GM21390 (cell line): ENCODE results near the gene PLCB1.

Experiments
- ATAC-seq: cut with Tn5 transposase; IDR thresholded peaks from one replicate; pipeline ENCODE4 v1.9.1; 2021; ENCODE audit not compliant: unreplicated experiment

The PLCB1 gene

DNA sequence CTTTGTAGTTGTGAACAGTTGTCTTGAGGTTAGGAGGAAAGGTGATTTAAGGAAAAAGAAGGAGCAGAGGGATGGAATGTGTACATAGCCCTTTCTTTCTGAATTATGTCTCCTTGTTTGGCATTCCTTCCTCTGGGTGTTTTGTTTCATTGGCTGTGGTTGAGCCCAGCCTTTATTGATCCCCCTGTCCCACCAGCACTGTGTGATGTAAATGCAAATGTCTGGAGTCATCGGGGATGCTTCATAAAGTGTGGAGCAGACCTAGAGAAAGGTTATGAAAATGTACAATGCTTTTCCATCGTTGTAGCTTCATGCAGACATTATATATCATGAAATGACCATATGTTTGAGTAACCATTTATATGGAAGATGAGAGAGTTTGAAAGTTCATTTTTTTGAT, 164.5 kb downstream of the PLCB1 start:
- ATAC-seq = no peak

DNA sequence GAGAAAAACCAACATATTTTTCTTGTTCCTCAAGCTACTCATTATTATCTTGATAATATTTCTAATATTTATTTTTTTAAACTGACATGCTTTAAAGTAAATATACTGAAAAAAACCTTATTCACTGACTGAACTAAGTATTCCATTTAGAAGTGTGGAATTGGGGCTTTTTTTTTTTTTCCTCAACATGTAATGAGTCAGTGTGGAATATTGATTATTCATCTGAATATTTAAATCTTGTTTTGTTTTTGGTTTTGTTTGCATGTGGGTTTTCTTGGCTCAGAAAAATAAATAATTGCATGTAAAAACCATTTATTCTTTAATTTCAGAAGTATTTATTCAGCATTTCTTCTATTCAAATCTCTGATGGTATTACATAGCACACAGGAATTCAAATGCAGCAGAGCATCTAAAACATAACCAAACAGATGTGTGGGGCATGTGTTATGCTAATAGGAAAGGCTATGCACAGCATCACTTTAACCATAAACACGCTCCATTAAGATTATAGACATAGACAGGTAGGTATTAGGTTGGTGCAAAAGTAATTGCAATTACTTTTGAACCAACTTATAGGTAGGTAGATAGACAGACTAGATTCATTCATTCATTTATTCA, 166.5 kb downstream of the PLCB1 start:
- ATAC-seq = no peak

DNA sequence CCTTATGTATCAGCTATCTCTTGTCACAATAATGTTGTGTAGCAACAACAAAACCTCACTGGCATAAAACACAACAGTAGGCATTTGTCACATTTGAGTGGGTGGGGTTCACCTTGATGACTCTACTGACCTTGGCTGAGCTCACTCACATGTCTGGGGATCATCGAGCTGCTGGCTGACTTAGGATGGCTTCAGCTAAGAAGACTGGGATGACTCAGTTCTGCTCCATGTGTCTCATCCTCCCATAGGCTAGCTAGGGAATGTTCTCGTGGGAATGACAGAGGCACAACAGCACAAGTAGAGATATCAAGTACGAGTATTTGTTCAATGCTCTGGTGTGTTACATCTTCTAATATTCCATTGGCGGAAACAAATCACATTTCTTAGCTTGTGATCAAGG, 167.9 kb downstream of the PLCB1 start:
- no peak for ATAC-seq

DNA sequence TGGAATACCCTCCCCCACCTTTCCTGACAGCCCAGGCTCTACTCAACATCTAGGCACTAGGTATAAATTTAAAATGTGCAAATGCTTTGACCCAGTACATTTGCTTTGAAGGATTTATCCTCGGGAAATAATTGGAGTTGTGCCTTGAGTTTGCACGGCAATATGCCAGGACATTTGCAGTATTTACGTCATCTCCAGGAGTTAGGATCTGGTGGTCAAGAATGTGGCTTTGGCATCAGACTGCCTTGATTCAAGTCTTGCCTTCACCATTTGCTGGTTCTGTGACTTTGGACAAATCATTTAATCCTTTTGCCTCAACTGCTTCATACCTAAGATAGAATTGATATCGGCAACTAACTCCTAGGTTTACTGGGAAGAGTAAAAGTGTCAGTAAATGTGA, 169.6 kb downstream of the PLCB1 start:
- ATAC-seq = no peak

DNA sequence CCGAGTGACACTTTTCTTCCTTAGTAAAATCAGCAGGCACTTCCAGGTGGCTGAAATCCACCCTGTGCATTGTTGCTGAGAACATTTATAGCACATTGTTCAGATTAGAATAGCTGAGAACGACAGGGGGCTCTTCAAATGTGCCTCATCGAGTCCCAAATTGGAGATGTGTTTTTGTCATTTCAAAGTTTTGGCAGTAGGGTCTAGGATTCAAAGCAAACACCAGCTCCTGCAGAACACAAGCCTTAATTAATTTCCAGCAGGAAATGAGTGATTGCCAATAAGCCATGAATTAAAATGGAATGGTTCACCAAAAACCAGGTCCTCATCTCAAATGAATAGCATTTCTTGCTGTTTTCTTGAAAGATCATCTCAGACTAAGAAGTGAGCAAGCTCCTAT, 171.6 kb downstream of the PLCB1 start:
- ATAC-seq = no peak

DNA sequence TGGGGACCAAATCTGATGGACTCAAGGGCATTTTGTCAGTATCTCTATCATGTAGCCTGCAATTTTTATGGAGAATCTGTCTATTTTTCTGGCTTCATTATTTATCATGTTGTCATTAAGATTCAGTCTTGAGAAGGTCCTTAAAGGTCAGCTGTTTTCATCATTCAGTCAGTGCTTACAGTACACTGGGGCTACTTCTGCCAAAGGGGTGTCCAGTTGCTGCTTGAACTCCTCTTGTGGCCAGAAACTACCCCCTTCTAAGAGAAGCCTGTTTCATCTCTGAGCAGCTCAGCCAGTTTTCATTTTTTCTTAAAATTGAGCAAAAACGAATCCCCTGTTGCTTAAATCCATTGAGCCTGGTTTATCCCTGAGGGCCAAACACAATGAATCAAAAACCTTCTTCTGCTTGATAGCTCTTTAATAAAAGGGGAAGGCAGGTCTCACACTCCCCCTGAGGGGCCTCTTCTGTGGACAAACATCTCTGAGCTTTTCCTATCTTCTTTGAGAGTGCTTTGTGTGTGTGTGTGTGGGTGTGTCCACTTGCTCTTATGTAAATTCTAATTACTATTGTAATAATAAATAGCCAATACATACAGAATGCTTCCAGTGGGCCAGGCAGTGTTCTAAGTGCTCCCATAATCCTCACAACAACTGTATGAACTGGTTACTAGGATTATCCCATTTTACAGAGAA, 172.2 kb downstream of the PLCB1 start:
- no peak for ATAC-seq

DNA sequence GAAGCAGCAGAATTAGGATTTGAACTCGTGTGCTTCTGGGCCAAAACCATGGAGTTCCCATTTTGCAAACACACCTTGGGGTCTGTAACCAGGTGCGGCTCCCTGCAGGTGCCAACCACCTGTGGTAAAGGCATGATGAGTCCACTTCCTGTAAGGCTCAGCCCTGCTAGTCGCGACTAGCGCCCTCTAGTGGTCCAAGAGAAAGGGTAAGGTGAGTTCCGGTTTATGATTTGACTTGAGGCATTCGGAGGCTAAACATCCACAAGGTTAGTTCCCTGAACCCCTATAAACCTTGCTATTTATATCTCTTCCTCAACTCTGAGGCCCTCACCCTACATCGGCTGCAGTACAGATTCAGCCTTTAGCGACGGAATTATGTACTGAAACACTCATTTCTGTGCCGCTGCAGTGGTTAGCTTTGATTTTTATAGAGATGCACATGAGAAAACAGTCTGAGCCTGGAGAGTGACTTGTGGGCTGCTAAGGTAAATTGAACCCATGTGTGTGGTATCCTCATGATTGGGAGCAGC, 173.4 kb downstream of the PLCB1 start:
- ATAC-seq = peak; percentile 95

DNA sequence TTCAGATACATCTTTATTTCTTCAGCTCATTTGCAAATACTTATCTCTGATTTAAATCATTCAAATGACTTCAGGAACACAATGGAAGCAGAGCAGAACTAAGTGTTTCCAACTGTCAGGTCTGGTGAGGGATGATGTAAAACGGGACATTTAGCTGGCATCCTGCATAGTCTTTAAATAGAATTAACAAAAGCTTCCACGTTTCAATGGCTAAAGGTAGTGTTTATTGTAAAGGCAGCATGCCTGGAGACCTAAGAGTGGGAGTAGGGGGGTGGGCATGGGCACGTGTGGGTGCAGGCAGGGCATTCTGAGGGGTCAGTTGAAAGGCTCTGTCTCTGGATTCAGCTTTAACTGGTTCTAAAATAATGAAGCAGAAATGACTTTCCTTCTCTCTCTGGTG, 174.9 kb downstream of the PLCB1 start:
- no peak for ATAC-seq

DNA sequence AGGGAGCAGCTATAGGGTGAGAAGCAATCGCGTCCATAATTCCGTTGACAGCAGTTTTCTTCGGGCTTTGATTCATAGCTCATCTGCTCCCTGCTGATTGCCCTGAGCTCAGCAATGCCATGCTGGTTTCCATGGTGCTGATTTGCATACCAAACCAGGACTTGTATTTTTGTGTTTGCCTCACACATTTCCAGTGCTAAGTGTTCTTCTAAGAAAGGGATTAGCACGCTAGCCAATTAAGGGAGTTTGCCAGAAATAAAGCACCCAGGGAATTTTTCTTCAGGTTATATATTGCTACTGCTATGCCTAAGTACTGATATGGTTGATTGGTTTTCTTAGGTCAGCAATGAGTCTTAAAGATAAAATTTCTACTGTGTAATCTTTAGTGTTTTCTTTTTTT, 177.6 kb downstream of the PLCB1 start:
- no peak for ATAC-seq

DNA sequence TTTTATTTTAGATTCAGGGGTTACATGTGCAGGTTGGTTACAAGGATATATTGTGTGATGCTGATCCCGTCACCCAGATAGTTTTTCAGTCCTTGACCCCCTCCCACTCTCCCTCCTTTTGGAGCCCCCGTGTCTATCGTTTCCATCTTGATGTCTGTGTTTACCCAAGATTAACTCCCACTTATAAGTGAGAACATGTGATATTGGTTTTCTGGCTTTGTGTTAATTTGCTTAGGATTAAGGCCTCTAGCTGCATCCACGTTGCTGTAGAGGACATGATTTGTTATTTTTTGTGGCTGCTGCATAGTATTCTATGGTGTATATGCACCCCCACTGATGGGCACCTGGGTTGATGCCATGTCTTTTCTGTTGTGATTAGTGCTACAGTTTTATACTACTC, 178.6 kb downstream of the PLCB1 start:
- ATAC-seq = no peak

DNA sequence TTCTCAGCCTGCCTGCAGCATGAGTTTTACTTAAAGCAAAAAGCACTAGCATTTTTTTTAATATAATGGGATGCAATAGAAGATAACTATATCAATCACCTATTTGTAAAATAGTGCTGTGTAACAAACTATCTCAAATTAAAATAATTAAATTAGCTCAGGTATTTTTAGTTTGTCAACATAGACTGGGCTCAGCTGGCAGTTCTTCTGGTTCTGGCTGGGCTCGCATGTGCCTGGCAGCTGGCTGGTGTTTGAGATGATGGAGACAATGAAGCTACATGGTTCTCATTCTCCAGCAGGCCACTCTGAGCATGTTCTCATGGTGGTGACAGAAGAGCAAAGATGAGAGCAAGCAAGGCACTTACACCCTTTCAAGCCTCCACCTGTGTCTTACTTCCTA, 181.0 kb downstream of the PLCB1 start:
- no peak for ATAC-seq

DNA sequence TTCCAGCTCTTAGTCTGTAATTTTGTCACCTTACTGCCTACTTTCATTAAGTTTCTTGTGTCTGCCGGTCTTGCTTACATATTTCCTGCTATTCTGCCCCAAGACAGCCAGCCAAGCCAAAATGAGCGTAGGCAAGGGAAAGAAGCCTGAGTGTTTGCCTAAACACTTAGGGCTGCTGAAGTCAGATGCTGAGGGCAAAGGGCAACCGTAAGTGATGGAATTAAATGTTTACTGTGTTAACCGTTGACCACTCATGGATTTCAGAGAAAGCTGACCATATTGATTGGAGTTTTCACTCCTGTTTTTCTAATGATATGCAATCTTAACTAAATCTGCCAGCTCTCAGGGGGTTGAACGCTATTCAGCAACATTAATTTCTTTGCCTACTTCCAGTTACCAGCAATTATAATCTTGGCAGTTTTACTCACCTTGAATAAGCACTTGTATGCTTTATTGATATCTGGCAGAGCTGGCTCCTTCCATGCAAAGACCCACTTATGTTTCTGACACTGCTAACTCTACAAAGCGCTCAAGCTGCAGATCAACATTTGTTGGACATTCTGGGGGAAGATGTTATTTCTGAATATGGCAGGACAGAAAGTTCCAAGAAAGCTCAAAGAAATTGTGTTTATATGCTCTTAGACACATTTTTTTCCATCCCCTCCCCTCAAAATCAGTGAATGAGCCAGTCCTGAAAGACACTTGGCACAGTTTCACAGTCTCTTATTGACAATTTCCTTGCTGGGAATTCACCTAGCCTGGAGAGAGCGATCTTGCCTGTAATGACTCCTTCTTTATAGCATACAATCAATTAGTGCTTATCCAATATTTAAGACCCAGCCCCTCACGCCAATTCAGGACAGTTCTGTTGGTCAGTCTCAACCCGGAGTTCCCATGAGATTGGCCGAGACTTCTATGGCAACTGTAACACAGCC, 183.8 kb downstream of the PLCB1 start:
- ATAC-seq = no peak

DNA sequence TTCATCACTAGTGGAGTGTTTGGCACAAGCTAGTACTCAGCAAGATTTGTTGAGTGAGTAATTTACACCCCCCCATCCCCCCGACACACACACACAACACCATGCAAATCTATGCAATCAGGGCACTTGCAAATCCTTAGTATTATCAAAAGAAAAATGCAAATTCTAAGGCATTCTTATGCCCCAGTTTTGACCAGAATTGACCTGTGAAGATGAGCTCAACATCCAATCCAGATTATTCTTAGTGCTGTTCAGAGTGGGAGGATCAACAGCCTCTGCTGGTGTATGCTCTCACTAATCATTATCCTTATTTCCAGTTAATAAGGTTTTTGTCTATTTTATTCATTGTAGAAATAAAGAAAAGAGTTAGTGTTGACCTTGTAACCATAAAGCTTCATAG, 185.4 kb downstream of the PLCB1 start:
- no peak for ATAC-seq

DNA sequence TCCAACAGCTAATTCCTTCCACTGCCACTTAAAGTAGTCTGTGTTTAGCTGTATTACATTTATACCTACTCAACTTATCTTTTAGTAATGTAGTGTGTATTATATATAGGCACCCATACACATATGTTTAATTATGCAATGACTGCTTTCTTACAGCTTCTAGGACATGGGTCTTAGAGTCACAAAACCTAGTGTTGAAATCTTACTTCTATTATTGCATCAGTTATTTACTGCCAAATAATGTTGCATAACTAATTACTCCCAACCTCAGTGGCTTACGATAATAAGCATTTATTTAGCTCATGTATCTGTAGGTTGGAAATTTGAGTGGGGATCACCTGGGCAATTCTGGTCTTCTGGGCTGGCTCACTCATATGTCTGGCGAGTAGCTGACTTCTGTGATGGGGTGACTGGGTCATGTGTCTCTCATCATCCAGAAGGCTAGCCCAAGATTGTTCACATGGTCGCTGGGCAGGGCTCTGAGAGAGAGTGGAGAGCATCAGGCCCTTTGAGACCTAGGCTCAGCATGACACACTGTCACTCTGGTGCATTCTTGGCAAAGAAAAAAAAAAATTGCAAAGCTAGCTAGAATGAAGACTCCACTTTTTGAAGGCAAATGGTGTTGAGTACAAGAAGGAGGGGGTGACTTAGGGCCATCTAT, 187.0 kb downstream of the PLCB1 start:
- ATAC-seq = no peak

DNA sequence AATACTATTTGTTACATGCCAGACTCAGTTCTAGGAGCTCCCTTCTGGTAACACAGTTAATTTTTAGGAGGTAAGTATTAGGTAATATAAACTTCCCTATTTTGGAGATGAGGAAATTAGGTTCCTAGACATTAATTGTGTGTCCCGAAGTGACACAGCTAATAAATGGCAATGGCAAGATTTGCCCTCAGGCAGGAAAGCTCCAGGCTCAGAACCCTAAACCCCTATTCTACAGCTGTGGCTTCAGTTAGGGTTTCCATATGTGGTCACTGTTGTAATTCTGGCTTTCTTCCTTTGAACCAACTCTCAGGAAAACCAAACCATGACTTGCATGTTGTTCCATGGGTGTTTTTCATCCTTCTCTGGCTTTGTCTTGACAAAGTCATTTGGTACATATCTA, 188.2 kb downstream of the PLCB1 start:
- ATAC-seq = no peak

DNA sequence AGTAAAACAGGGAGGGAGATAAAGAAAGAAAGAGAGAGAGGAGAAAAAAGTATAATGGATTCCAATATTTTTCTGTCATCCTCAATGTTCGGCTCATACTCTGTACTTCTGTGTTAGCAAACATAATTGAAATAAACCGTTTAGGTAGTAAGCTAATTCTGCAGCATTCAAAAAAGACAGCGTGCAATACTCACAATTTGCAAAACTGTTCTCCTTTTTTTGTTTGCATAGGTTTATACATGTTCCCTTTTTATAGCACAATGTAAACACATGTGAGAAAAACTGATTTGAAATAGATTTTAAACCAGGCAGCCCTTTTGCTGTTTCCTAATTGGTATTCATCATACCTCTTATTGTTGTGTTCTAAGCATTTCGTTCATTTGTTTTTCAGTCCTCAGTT, 188.9 kb downstream of the PLCB1 start:
- no peak for ATAC-seq

DNA sequence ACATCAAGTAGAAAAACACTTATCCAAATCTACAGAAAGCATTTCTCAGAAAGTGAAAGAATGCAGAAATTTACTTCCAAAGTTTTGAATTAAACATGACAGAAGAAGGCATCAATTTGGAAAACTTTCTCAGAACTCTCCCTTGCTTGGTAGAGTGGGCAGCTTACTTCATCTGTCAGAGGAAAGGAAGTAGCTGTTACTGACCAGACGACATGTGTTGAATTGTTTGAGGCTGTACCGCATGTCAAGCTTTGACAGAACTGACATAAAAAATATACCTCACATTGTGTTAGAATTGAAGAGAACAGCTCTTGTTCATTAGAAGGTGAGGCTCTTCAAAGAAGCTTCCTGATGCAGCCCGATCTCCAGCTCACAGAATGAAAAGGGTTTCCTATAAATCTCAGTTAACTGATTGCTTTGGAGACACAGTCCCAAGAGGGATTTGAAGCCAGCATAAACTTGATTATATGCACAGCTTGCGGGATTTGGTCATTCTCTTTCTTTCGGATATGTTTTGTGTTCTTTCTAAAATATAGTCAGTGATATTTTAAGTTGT, 190.7 kb downstream of the PLCB1 start:
- ATAC-seq = no peak

DNA sequence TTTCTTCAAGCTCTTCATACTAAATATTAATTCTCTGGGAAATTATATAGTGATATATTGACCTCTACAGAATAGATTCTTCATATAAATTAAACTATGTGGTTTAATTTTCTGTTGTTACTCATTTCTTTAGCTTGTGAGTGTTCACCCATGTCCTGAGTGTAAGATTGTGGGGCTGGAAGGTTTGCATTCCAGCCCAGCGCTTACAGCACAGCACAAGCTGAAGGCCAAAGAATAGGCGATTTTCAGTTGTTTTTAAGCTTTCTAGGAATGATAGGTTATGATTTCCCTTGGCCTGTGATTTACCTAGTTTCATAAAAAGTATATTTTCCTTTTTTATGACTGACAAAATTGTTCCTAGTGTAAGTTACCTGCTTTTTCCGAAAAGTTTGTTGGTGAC, 194.1 kb downstream of the PLCB1 start:
- no peak for ATAC-seq

DNA sequence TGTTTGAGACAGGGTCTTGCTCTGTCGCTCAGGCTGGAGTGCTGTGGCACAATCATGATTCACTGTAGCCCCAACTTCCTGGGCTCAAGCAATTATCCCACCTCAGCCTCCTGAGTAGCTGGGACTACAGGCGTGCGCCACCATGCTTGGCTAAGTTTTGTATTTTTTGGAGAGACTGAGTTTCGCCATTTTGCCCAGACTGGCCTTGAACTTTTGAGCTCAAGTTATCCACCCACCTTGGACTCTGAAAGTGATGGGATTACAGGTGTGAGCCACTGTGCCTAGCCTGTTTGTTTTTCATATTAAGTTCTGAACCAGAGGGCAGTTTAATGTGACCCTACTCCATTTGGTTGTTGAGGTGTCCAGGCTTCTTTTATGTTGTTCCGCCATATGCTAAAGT, 194.8 kb downstream of the PLCB1 start:
- no peak for ATAC-seq

DNA sequence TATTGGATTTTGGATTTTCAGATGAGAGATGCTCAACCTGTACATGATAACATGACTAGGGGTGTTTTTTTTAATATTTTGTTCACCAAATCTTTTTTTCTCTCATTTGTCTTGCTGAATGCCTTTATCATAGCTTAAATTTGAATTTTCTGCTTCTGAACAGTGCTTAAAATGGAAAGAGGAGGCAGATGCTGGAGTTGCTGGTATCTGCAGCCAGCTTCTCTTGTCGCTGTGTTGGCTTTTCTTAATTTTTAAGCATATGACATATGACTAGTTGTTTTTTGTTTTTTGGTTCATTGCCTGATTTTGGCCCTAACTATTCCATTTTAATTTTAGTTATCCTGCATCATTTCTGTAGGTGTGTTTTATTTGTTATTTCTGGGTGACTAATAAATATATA, 196.1 kb downstream of the PLCB1 start:
- ATAC-seq = no peak

DNA sequence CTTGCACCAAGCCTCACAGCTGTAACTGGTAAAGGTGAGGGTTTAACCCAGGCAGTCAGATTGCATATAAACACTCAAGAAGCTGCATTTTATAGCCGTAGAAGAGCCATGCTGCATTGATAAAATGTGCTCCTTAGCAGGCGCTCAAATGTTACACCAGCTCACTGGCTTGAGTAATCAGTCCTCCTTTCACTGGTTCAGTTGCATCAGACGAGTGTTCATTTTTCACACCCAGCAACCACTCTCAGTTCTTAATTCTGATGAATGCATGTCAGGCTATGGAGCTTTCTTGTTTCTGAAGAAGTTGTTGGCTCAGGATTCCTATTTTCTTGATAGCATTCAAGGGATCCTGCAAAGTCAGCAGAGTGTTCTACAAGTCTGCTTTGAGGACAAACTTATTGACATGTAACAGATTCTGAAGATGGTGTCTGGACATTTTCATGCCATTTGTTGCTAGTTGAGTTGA, 198.3 kb downstream of the PLCB1 start:
- no peak for ATAC-seq
